OCI-LY7 (cell line): Measurements from ENCODE around the gene KCNE1. TPM values are rescaled to one million over a fixed set of nuclear protein-coding genes. Genes with fewer than 3 reads are reported as not detected.

Experiments used
- BruUV-seq: library from RNA; stranded (reverse); fragments of 400-500 nt; replicated peaks from 2 replicates; lab custom pipeline; 2021; lab: Mats Ljungman, UMichigan
- CTCF ChIA-PET: fragments of 300-600 bp; sonication (Branson Sonifier 250); formaldehyde crosslinking; loops from one replicate; lab custom pipeline; 2022; ENCODE audit warnings: antibody characterized with exemption; ENCODE audit not compliant: unreplicated experiment; lab: Charles Lee
- POLR2A ChIA-PET: fragments of 300-600 bp; sonication (Branson Sonifier 250); formaldehyde crosslinking; loops from one replicate; lab custom pipeline; 2022; ENCODE audit warnings: antibody characterized with exemption; lab: Charles Lee
- DNase-seq: peaks from one replicate; pipeline ENCODE4 v3.0.0-alpha.2; 2015; ENCODE audit warnings: low spot score
- H2AFZ ChIP-seq: fragments of 200-600 bp; sonication (generic), shearing (Covaris generic); 2 replicates; pipeline ENCODE4 v1.6.1; 2014; ENCODE audit warnings: mild to moderate bottlenecking, antibody characterized with exemption, low read length, moderate library complexity
- H3K27ac ChIP-seq: fragments of 200-600 bp; sonication (generic); 2 replicates; pipeline ENCODE4 v1.5.1; 2014; ENCODE audit warnings: mixed run types, low read depth, mild to moderate bottlenecking, moderate library complexity, low read length, inconsistent platforms; ENCODE audit not compliant: poor library complexity, severe bottlenecking
- H3K36me3 ChIP-seq: fragments of 200-600 bp; sonication (generic); 2 replicates; pipeline ENCODE4 v1.6.1; 2014; ENCODE audit warnings: mild to moderate bottlenecking, antibody characterized with exemption, low read length, moderate library complexity, mixed read lengths; ENCODE audit not compliant: insufficient read depth
- H3K4me1 ChIP-seq: fragments of 200-600 bp; sonication (generic); 2 replicates; pipeline ENCODE4 v1.5.1; 2014; ENCODE audit warnings: mild to moderate bottlenecking, low read length; ENCODE audit not compliant: insufficient read depth, poor library complexity, severe bottlenecking
- H3K4me2 ChIP-seq: fragments of 200-600 bp; sonication (generic); 2 replicates; pipeline ENCODE4 v1.6.1; 2014; ENCODE audit warnings: mild to moderate bottlenecking, low read length
- H3K4me3 ChIP-seq: fragments of 200-600 bp; sonication (generic); 2 replicates; pipeline ENCODE4 v1.5.1; 2014; ENCODE audit warnings: mild to moderate bottlenecking, low read depth, low read length; ENCODE audit not compliant: poor library complexity, severe bottlenecking
- H3K79me2 ChIP-seq: fragments of 200-600 bp; sonication (generic); 2 replicates; pipeline ENCODE4 v1.6.1; 2016; ENCODE audit warnings: low read depth, mild to moderate bottlenecking, low read length, moderate library complexity, mixed read lengths; ENCODE audit not compliant: insufficient read depth
- H3K9me2 ChIP-seq: fragments of 200-600 bp; sonication (generic); 2 replicates; pipeline ENCODE4 v1.6.1; 2016; ENCODE audit warnings: mild to moderate bottlenecking, low read length, mixed read lengths; ENCODE audit not compliant: insufficient read depth
- H3K9me3 ChIP-seq: fragments of 200-600 bp; sonication (generic); 2 replicates; pipeline ENCODE4 v1.6.1; 2014; ENCODE audit warnings: mild to moderate bottlenecking, mixed run types, low read length, mixed read lengths
- H4K20me1 ChIP-seq: fragments of 200-600 bp; sonication (generic); 2 replicates; pipeline ENCODE4 v1.6.1; 2014; ENCODE audit warnings: mild to moderate bottlenecking, antibody characterized with exemption, low read length, moderate library complexity, mixed read lengths; ENCODE audit not compliant: insufficient read depth
- CTCF ChIP-seq: fragments of 200-600 bp; sonication (generic); conservative IDR thresholded peaks from 2 replicates; pipeline ENCODE4 v1.5.1; 2014; ENCODE audit warnings: mild to moderate bottlenecking, antibody characterized with exemption, low read length, moderate library complexity, mixed read lengths
- EZH2phosphoT487 ChIP-seq: fragments of 200-600 bp; sonication (generic); IDR thresholded peaks from 2 replicates; pipeline ENCODE4 v1.6.1; 2018; ENCODE audit warnings: low read depth, borderline replicate concordance, mild to moderate bottlenecking, mixed run types, antibody characterized with exemption, low read length, moderate library complexity, mixed read lengths
- intact Hi-C: fragments of 100-400 bp; cut with micrococcal nuclease; formaldehyde crosslinking; loops from one replicate; pipeline ENCODE4 v1.10.0; 2022; ENCODE audit not compliant: unreplicated experiment
- total RNA-seq, 2 experiments: library from RNA; depleted of rRNA in 1 of 2; stranded (reverse); fragments of >200 nt in 1 of 2; shearing (Covaris generic) in 1 of 2; gene quantifications; 2 replicates each; pipeline ENCODE4 v1.2.3, GENCODE V29; 2014 to 2022

The KCNE1 gene
- total RNA-seq, 2 experiments from 2014 or later = 0.15 TPM; not detected in 1

DNA sequence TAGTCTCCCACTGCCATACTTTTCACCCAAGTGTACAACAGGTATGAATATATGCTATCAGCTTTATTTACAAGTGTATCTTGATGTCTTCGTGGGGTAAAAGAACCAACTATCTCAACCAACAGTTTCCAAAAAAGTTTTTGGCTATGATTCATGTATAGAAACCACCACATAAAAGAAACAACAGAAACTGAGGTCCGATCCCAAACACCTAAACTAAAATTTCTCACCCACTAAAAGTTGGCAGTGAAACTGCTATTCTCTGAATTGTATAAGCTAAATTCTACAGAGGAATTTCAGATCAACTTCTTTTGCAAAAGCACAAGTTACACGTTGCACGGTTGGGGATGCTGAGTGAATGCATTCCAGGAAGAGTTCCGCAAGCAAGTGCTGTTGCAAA lies 5.0 kb upstream of the KCNE1 start:
- DNase-seq = no peak
- Histone ChIP-seq H3K27ac (no peak overlapping the region), H3K4me3 (no peak overlapping the region), H3K36me3 (no peaks in the 10 kb centered on the region), H3K4me1 (no peaks in the 10 kb centered on the region), H3K9me2 (no peaks in the 10 kb centered on the region), H2AFZ (no peak overlapping the region), H3K9me3 (no peaks in the 10 kb centered on the region), H3K4me2 (no peak overlapping the region), H4K20me1 (0 out of 2 replicates have a peak, but pooled peaks cover 3% of the 10 kb centered on the region), H3K79me2 (no peaks in the 10 kb centered on the region)
- CTCF ChIA-PET = interaction anchor here (0.6 kb wide), 1 partner anchor 60 kb away, joined by 3 read pairs; no protein-coding TSS in a partner anchor
- TF ChIP-seq CTCF (no peak), EZH2phosphoT487 (no peak)
- POLR2A ChIA-PET = interaction anchor here (1.4 kb wide), 1 partner anchor 9 kb away, joined by 3 read pairs; no protein-coding TSS in a partner anchor
- no TSS peak for BruUV-seq
- intact Hi-C loops = no loop called here

GRCh38 chr21:34514576-34515115 lies 2.6 kb upstream of the KCNE1 start:
- ChIA-PET POLR2A (interaction anchor here (0.8 kb wide), 1 partner anchor 11 kb away, joined by 4 read pairs; no protein-coding TSS in a partner anchor), CTCF (no interaction called here)
- Histone ChIP-seq H4K20me1 (0 out of 2 replicates have a peak, but pooled peaks cover 3% of the 10 kb centered on the region), H3K4me2 (no peak overlapping the region), H3K4me1 (no peaks in the 10 kb centered on the region), H3K27ac (no peak overlapping the region), H3K36me3 (no peaks in the 10 kb centered on the region), H3K4me3 (no peak overlapping the region), H2AFZ (no peak overlapping the region), H3K79me2 (no peaks in the 10 kb centered on the region), H3K9me2 (no peaks in the 10 kb centered on the region), H3K9me3 (no peaks in the 10 kb centered on the region)
- no TSS peak for BruUV-seq
- intact Hi-C loops = no loop called here
- DNase-seq = no peak
- TF ChIP-seq CTCF (no peak), EZH2phosphoT487 (no peak)

DNA sequence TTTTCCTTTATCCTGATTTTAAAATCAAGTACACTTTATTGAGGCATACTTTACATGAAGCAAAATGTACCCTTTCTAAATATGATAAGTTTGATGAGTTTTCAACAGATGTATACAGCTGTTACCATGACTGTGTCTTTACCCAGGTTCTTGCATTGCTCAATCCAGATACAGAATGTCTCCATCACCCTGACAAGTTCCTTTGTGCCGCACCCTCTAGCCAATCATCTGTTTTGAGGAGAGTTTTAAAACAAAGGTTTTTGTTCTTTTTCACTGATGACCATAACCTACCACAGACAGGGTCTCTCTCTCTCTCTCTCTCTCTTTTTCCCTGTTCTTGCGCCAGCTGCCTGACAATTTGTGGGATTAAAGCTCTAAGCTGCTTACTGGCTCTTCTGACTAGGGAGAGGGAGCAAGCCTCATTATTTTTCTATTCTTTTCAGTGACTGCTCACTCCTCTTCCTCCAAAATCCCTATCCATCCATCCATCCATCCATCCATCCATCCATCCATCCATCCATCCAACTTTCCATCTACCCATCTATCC lies 1.2 kb upstream of the KCNE1 start:
- H3K79me2 ChIP-seq = no peaks in the 10 kb centered on the region
- intact Hi-C loops = no loop called here
- H3K9me2 ChIP-seq = no peaks in the 10 kb centered on the region
- no peak overlapping the region for H2AFZ ChIP-seq
- DNase-seq = no peak
- H3K36me3 ChIP-seq = no peaks in the 10 kb centered on the region
- no peak overlapping the region for H3K4me2 ChIP-seq
- CTCF ChIA-PET = no interaction called here
- H3K27ac ChIP-seq = no peak overlapping the region
- TF ChIP-seq EZH2phosphoT487 (no peak), CTCF (no peak)
- POLR2A ChIA-PET = no interaction called here
- H3K4me3 ChIP-seq = no peak overlapping the region
- H3K4me1 ChIP-seq = no peaks in the 10 kb centered on the region
- H3K9me3 ChIP-seq = no peaks in the 10 kb centered on the region
- no TSS peak for BruUV-seq
- 0 out of 2 replicates have a peak, but pooled peaks cover 3% of the 10 kb centered on the region for H4K20me1 ChIP-seq
